GM12878 (cell line): Measurements from ENCODE around the gene PHACTR1. TPM values are rescaled to one million over a fixed set of nuclear protein-coding genes. Genes with fewer than 3 reads are reported as not detected.
A peak's percentile ranks its signal among the peaks of the same experiment; 100 is the strongest.

Experiments
- ATAC-seq: fragments of 200-7000 bp; cut with Tn5 transposase; 3 replicates; pipeline ENCODE4 v1.9.1; 2020; ENCODE audit warnings: mild to moderate bottlenecking, moderate library complexity
- BruUV-seq: library from RNA; stranded (reverse); fragments of 400-500 nt; replicated peaks from 2 replicates; lab custom pipeline; 2021; lab: Mats Ljungman, UMichigan
- CTCF ChIA-PET: fragments of 300-600 bp; sonication (Branson Sonifier 250); formaldehyde crosslinking; extraction: SDS; loops from one replicate; lab custom pipeline; 2021; ENCODE audit warnings: inconsistent platforms; lab: Yijun Ruan, JAX
- POLR2A ChIA-PET: fragments of 350-600 bp; formaldehyde crosslinking; extraction: SDS; loops from one replicate; lab custom pipeline; 2021; ENCODE audit warnings: inconsistent platforms; lab: Charles Lee
- RAD21 ChIA-PET: fragments of 300-600 bp; sonication (Branson Sonifier 250); formaldehyde crosslinking; loops from one replicate; lab custom pipeline; 2023; ENCODE audit warnings: antibody characterized with exemption; ENCODE audit not compliant: unreplicated experiment; lab: Charles Lee
- SMC1A ChIA-PET: fragments of 300-600 bp; sonication (Branson Sonifier 250); formaldehyde crosslinking; loops from one replicate; lab custom pipeline; 2023; ENCODE audit not compliant: unreplicated experiment, uncharacterized antibody; lab: Charles Lee
- DNase-seq: peaks from one replicate; pipeline ENCODE4 v3.0.0-alpha.2; 2011; ENCODE audit warnings: low read depth, low spot score
- FAIRE-seq: peaks from 3 replicates; lab custom pipeline; 2011; peaks lifted over from hg19 to GRCh38; lab: Jason Lieb, UNC
- H2AFZ ChIP-seq: 2 replicates; pipeline ENCODE4 v1.6.0; 2011; ENCODE audit warnings: low read depth, low read length, control low read depth; ENCODE audit not compliant: control insufficient read depth
- H3K27ac ChIP-seq: 2 replicates; pipeline ENCODE4 v1.5.1; 2011; ENCODE audit warnings: control low read depth; ENCODE audit not compliant: control insufficient read depth, insufficient read depth
- H3K27me3 ChIP-seq, 2 experiments: replicated peaks in 1 of 2; 2 replicates each; pipeline versions ENCODE4 v1.6.0 to v1.6.1; 2011; ENCODE audit warnings: low read length in 1 of 2; ENCODE audit not compliant: control insufficient read depth in 2 of 2, insufficient read depth in 2 of 2
- H3K36me3 ChIP-seq, 2 experiments: 2 replicates each; pipeline ENCODE4 v1.5.1; 2011; ENCODE audit warnings: low read length in 1 of 2; ENCODE audit not compliant: control insufficient read depth in 2 of 2, insufficient read depth in 2 of 2
- H3K4me1 ChIP-seq: 2 replicates; pipeline ENCODE4 v1.6.1; 2011; ENCODE audit warnings: mild to moderate bottlenecking, low read length, moderate library complexity, mixed read lengths; ENCODE audit not compliant: control insufficient read depth, insufficient read depth
- H3K4me2 ChIP-seq: 2 replicates; pipeline ENCODE4 v1.6.0; 2011; ENCODE audit warnings: control low read depth; ENCODE audit not compliant: control insufficient read depth, insufficient read depth
- H3K4me3 ChIP-seq: fragments of 200-600 bp; sonication (generic); 2 replicates; pipeline ENCODE4 v1.5.1; 2016
- H3K79me2 ChIP-seq: 2 replicates; pipeline ENCODE4 v1.6.0; 2011; ENCODE audit warnings: low read length; ENCODE audit not compliant: control insufficient read depth, insufficient read depth
- H3K9ac ChIP-seq: 2 replicates; pipeline ENCODE4 v1.8.0; 2011; ENCODE audit warnings: low read length, control low read depth, mixed read lengths; ENCODE audit not compliant: control insufficient read depth, insufficient read depth
- H3K9me3 ChIP-seq: replicated peaks from 3 replicates; pipeline ENCODE4 v1.5.1; 2011; ENCODE audit warnings: mild to moderate bottlenecking, low read length; ENCODE audit not compliant: control insufficient read depth, insufficient read depth
- H4K20me1 ChIP-seq: 2 replicates; pipeline ENCODE4 v1.6.0; 2011; ENCODE audit not compliant: control insufficient read depth, insufficient read depth
- BMI1 ChIP-seq: fragments of 450-650 bp; IDR thresholded peaks from 2 replicates; pipeline ENCODE4 v1.6.1; 2016; ENCODE audit warnings: mild to moderate bottlenecking, moderate library complexity, borderline replicate concordance
- CREB1 ChIP-seq: IDR thresholded peaks from 2 replicates; pipeline ENCODE4 v1.6.1; 2012; ENCODE audit warnings: low read depth, mild to moderate bottlenecking, inconsistent platforms
- GATAD2B ChIP-seq: fragments of 450-650 bp; conservative IDR thresholded peaks from 2 replicates; pipeline ENCODE4 v1.6.1; 2017; ENCODE audit warnings: low read depth, mild to moderate bottlenecking, moderate library complexity
- HDAC2 ChIP-seq: fragments of 200-600 bp; sonication (generic); IDR thresholded peaks from 2 replicates; pipeline ENCODE4 v1.6.1; 2017
- IKZF1 ChIP-seq: fragments of 450-650 bp; conservative IDR thresholded peaks from 2 replicates; pipeline ENCODE4 v1.6.1; 2017; ENCODE audit warnings: antibody characterized with exemption, mild to moderate bottlenecking
- KDM1A ChIP-seq: fragments of 200-600 bp; sonication (generic); IDR thresholded peaks from 2 replicates; pipeline ENCODE4 v1.6.1; 2016; ENCODE audit warnings: borderline replicate concordance
- MEF2A ChIP-seq: IDR thresholded peaks from 2 replicates; pipeline ENCODE4 v1.6.1; 2011; ENCODE audit warnings: low read depth, mild to moderate bottlenecking, low read length, moderate library complexity; ENCODE audit not compliant: insufficient read depth
- MTA2 ChIP-seq: fragments of 450-650 bp; IDR thresholded peaks from 2 replicates; pipeline ENCODE4 v1.6.1; 2016; ENCODE audit warnings: low read depth, mild to moderate bottlenecking, moderate library complexity
- PML ChIP-seq: IDR thresholded peaks from 2 replicates; pipeline ENCODE4 v1.6.1; 2012; ENCODE audit warnings: low read length, inconsistent platforms
- RFX5 ChIP-seq: IDR thresholded peaks from 2 replicates; pipeline ENCODE4 v1.6.1; 2011; ENCODE audit warnings: low read depth, low read length, improper control_type of control experiment
- RUNX3 ChIP-seq: IDR thresholded peaks from 2 replicates; pipeline ENCODE4 v1.6.1; 2012; ENCODE audit warnings: low read length, inconsistent platforms
- SIN3A ChIP-seq: IDR thresholded peaks from 2 replicates; pipeline ENCODE4 v1.6.1; 2012; ENCODE audit warnings: low read depth, low read length, improper control_type of control experiment
- SMAD1 ChIP-seq: fragments of 450-650 bp; IDR thresholded peaks from 2 replicates; pipeline ENCODE4 v1.6.1; 2018; ENCODE audit warnings: mild to moderate bottlenecking, low read depth; ENCODE audit not compliant: partially characterized antibody
- SMC3 ChIP-seq: IDR thresholded peaks from 2 replicates; pipeline ENCODE4 v1.6.1; 2011; ENCODE audit warnings: low read length, improper control_type of control experiment, borderline replicate concordance
- STAT1 ChIP-seq: fragments of 450-650 bp; conservative IDR thresholded peaks from 2 replicates; pipeline ENCODE4 v1.6.1; 2014; ENCODE audit warnings: antibody characterized with exemption, mild to moderate bottlenecking
- SUZ12 ChIP-seq: fragments of 200-600 bp; sonication (generic); IDR thresholded peaks from one replicate; pipeline ENCODE4 v1.6.1; 2018; ENCODE audit warnings: antibody characterized with exemption, mild to moderate bottlenecking; ENCODE audit not compliant: unreplicated experiment
- TCF12 ChIP-seq: IDR thresholded peaks from 2 replicates; pipeline ENCODE4 v1.6.1; 2011; ENCODE audit warnings: low read depth, mild to moderate bottlenecking, low read length
- YBX1 ChIP-seq: fragments of 450-650 bp; IDR thresholded peaks from 2 replicates; pipeline ENCODE4 v1.6.1; 2016; ENCODE audit warnings: antibody characterized with exemption
- WGBS: methylation state at CpG from one replicate; pipeline ENCODE4 v1.1.6; 2016; ENCODE audit warnings: low lambda C conversion rate; ENCODE audit not compliant: insufficient replicate concordance, insufficient coverage; ENCODE audit errors: missing lambda C conversion rate; 5-methylcytosine and 5-hydroxymethylcytosine counted together
- in situ Hi-C: fragments of 300-500 bp; cut with MboI; formaldehyde crosslinking; loops from 9 replicates; pipeline ENCODE4 v1.14.3; 2018; ENCODE audit warnings: mixed read lengths
- intact Hi-C: fragments of 100-400 bp; cut with micrococcal nuclease; formaldehyde crosslinking; loops from one replicate; pipeline ENCODE4 v1.14.2; 2022; ENCODE audit not compliant: unreplicated experiment
- polyA plus RNA-seq, 11 experiments: library from polyadenylated mRNA; depleted of rRNA in 4 of 11; unstranded in 6 of 11; stranded (reverse) in 5 of 11; fragments of >200 nt; fragmentation: Nextera tagmentation in 4 of 11; fragmentation: Illumina TruSeq in 1 of 11; extraction: Ambion mirVana in 4 of 11; extraction: Trizol in 1 of 11; gene quantifications; 1 replicate in 1 of 11; 2 replicates in 10 of 11; pipeline versions ENCODE4 v1.2.1 to v1.2.3, GENCODE V29; 2011 to 2016; ENCODE audit warnings: inconsistent platforms in 2 of 11, missing spikeins in 2 of 11, low read depth in 1 of 11
- total RNA-seq, 4 experiments: library from RNA; depleted of rRNA in 3 of 4; stranded (reverse); fragments of >200 nt in 3 of 4; fragmentation: Illumina TruSeq in 1 of 4; extraction: Trizol in 1 of 4; gene quantifications; 2 replicates each; pipeline versions ENCODE4 v1.2.1 to v1.2.3, GENCODE V29; 2013 to 2021
- TF ChIP-seq, protein P1 (sequence below): IDR thresholded peaks from 2 replicates; pipeline ENCODE4 v1.6.1; 2012; ENCODE audit warnings: low read depth, low read length, improper control_type of control experiment
- TF ChIP-seq, protein P2 (sequence below): IDR thresholded peaks from 2 replicates; pipeline ENCODE4 v1.6.1; 2011; ENCODE audit warnings: low read depth, low read length, improper control_type of control experiment, borderline replicate concordance
- TF ChIP-seq, protein P3 (sequence below): IDR thresholded peaks from 2 replicates; pipeline ENCODE4 v1.6.1; 2011; ENCODE audit warnings: borderline replicate concordance, low read depth, mild to moderate bottlenecking, moderate library complexity, mixed read lengths, low read length; ENCODE audit not compliant: insufficient read depth; ENCODE audit errors: extremely low read length

Gene PHACTR1
- total and polyA plus RNA-seq, 10 of the 15 experiments (the other 5 are each of a cell fraction or from before 2014, with no cell fraction given) = 34.2 to 94.6 (median 62.3) TPM

DNA sequence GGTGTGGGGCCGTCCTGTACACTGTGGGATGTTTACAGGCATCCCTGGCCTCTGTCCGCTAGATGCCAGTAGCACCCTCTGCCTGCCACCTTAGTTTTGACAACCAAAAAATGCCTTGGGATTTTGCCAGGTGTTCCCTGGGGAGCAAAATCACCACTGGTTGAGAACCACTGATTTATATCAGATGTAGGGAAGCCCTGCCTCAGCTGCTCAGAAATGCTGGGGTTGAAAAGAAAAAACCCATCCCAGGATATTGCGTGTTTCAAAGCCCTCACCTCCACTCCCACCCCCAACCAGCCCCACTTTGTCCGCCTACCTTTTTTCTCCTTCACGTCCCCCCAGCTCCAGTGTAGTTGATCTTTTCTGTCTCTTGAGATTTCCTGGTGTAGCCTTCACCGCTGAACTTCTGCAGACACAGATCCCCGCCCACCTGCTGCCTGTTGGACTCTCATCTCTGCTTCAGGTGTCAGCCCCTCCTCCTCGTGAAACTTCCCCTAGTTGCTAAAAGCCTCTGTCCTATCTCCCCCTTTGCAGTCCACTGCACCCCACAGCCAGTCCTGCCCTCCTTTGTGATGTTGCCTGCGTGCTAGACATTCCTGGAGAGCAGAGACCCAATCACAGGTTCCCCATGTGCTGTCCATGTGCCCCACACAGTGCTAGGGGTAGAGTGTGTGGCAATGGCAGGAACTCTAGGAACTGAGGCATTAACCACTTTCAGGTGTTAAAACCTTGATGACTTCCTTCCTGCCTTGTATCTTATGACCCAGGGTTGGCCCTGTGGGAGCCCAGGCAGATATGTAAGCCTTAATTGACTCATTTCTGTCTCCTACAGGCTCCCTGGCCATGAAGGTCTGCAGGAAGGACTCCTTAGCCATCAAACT lies 512.9 kb downstream of the PHACTR1 start:
- H3K36me3 ChIP-seq = no peaks in the 10 kb centered on the region
- SMC1A ChIA-PET = interaction anchor here (0.8 to 5.8 kb wide), 23 partner anchors 9 to 838 kb away, joined by 3 to 119 read pairs (median 5); partner anchors contain the start of genes SIRT5 and TBC1D7
- intact Hi-C loops = loop anchor here (1.0 to 2.0 kb wide), 5 partner anchors 29 to 99 kb away; partner anchors contain the start of gene TBC1D7
- H3K4me2 ChIP-seq = peak overlapping the region; percentile 68
- WGBS = 2% methylated on average over 9 of the region's 9 CpGs
- H2AFZ ChIP-seq = peak overlapping the region; percentile 82
- H3K9ac ChIP-seq = peak overlapping the region; percentile 46; the same call in 1 of the 2 replicates
- peaks cover 27% of the 10 kb centered on the region for H3K4me1 ChIP-seq
- no TSS peak for BruUV-seq
- peak; percentile 88 for DNase-seq
- ATAC-seq = peak; percentile 94
- H3K4me3 ChIP-seq = peak overlapping the region; percentile 57
- CTCF ChIA-PET = interaction anchor here (0.7 to 6.2 kb wide), 23 partner anchors 10 to 702 kb away, joined by 3 to 124 read pairs (median 5); partner anchors contain the start of gene TBC1D7
- in situ Hi-C loops = no loop called here
- peak; percentile 89 for FAIRE-seq
- no peaks in the 10 kb centered on the region; the same call in 1 of the 3 replicates for H3K9me3 ChIP-seq
- no peaks in the 10 kb centered on the region for H4K20me1 ChIP-seq
- peak overlapping the region; percentile 38 for H3K27ac ChIP-seq
- POLR2A ChIA-PET = interaction anchor here (0.7 to 3.6 kb wide), 8 partner anchors 9 to 124 kb away, joined by 3 to 19 read pairs (median 8); partner anchors contain the start of gene TBC1D7
- no peaks in the 10 kb centered on the region for H3K79me2 ChIP-seq
- RAD21 ChIA-PET = interaction anchor here (0.7 to 6.1 kb wide), 20 partner anchors 10 to 346 kb away, joined by 3 to 83 read pairs (median 5); partner anchors contain the start of genes SIRT5 and TBC1D7
- H3K27me3 ChIP-seq = no peaks in the 10 kb centered on the region
- TF ChIP-seq RFX5 (no peak), IKZF1 (peak; percentile 88), STAT1 (no peak), PML (no peak), RUNX3 (peak; percentile 94), BMI1 (no peak), GATAD2B (no peak; the same call in 1 of the 2 replicates), MEF2A (no peak; the same call in 1 of the 2 replicates), KDM1A (no peak), HDAC2 (no peak), SUZ12 (no peak), MTA2 (peak; percentile 83), SMC3 (peak; percentile 78), YBX1 (no peak), CREB1 (0 out of 2 replicates have a peak, but pooled peaks have one; percentile 34), SIN3A (no peak; the same call in 1 of the 2 replicates), SMAD1 (peak; percentile 30), TCF12 (0 out of 2 replicates have a peak, but pooled peaks have one; percentile 17)
- TF ChIP-seq, protein P1, sequence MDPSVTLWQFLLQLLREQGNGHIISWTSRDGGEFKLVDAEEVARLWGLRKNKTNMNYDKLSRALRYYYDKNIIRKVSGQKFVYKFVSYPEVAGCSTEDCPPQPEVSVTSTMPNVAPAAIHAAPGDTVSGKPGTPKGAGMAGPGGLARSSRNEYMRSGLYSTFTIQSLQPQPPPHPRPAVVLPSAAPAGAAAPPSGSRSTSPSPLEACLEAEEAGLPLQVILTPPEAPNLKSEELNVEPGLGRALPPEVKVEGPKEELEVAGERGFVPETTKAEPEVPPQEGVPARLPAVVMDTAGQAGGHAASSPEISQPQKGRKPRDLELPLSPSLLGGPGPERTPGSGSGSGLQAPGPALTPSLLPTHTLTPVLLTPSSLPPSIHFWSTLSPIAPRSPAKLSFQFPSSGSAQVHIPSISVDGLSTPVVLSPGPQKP = 0 out of 2 replicates have a peak, but pooled peaks have one; percentile 22
- TF ChIP-seq, protein P2, sequence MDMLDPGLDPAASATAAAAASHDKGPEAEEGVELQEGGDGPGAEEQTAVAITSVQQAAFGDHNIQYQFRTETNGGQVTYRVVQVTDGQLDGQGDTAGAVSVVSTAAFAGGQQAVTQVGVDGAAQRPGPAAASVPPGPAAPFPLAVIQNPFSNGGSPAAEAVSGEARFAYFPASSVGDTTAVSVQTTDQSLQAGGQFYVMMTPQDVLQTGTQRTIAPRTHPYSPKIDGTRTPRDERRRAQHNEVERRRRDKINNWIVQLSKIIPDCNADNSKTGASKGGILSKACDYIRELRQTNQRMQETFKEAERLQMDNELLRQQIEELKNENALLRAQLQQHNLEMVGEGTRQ = no peak
- TF ChIP-seq, protein P3, sequence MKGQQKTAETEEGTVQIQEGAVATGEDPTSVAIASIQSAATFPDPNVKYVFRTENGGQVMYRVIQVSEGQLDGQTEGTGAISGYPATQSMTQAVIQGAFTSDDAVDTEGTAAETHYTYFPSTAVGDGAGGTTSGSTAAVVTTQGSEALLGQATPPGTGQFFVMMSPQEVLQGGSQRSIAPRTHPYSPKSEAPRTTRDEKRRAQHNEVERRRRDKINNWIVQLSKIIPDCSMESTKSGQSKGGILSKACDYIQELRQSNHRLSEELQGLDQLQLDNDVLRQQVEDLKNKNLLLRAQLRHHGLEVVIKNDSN = no peak
